B cell (primary cell): ENCODE data around the gene DAZAP1. TPM values are rescaled to one million over a fixed set of nuclear protein-coding genes. Genes with fewer than 3 reads are reported as not detected.

Experiments used
- ATAC-seq: fragments of 200-7000 bp; cut with Tn5 transposase; one replicate; pipeline ENCODE4 v1.10.0; 2021; ENCODE audit warnings: low read depth, mild to moderate bottlenecking, moderate number of reproducible peaks, moderate library complexity
- CTCF ChIA-PET: fragments of 350-600 bp; sonication (Branson Sonifier 250); formaldehyde crosslinking; loops from one replicate; lab custom pipeline; 2021; ENCODE audit warnings: antibody characterized with exemption, inconsistent platforms; lab: Charles Lee
- POLR2A ChIA-PET: fragments of 350-600 bp; sonication (Branson Sonifier 250); formaldehyde crosslinking; loops from one replicate; lab custom pipeline; 2021; ENCODE audit warnings: antibody characterized with exemption; lab: Charles Lee
- DNase-seq: peaks from one replicate; pipeline ENCODE4 v3.0.0; 2013
- H2AFZ ChIP-seq: 2 replicates; pipeline ENCODE4 v1.6.1; 2012; ENCODE audit warnings: mild to moderate bottlenecking, low read depth, low read length; ENCODE audit not compliant: insufficient read depth, poor library complexity, severe bottlenecking
- H3K27ac ChIP-seq, 2 donors: 1 replicate in 1 of 2; 2 replicates in 1 of 2; pipeline ENCODE4 v1.5.1; 2012 to 2013; ENCODE audit warnings: low read length in 2 of 2, mild to moderate bottlenecking in 2 of 2, moderate library complexity in 1 of 2
- H3K27me3 ChIP-seq, 4 experiments: fragments of 200-600 bp in 1 of 4; sonication (generic) in 1 of 4; replicated peaks in 1 of 4; 1 replicate in 2 of 4; 2 replicates in 2 of 4; pipeline versions ENCODE4 v1.6.1 to v1.7.0; 2013 to 2016; ENCODE audit warnings: low read length in 3 of 4, mild to moderate bottlenecking in 2 of 4, mixed read lengths in 1 of 4, moderate library complexity in 1 of 4; ENCODE audit not compliant: insufficient read depth in 4 of 4, control insufficient read depth in 3 of 4; ENCODE audit errors: control extremely low read depth in 1 of 4
- H3K36me3 ChIP-seq, 2 experiments: replicated peaks in 1 of 2; 1 replicate in 1 of 2; 2 replicates in 1 of 2; pipeline versions ENCODE4 v1.6.1 to v1.7.1; 2013; ENCODE audit warnings: low read length in 1 of 2; ENCODE audit not compliant: insufficient read depth in 2 of 2, control insufficient read depth in 1 of 2; ENCODE audit errors: control extremely low read depth in 1 of 2, extremely low read depth in 1 of 2
- H3K4me1 ChIP-seq, 2 donors: fragments of 200-600 bp in 1 of 2; sonication (generic) in 1 of 2; 1 replicate in 1 of 2; 2 replicates in 1 of 2; pipeline versions ENCODE4 v1.5.1 to v1.6.1; 2013 to 2017; ENCODE audit warnings: low read length in 2 of 2; ENCODE audit not compliant: control insufficient read depth in 2 of 2, insufficient read depth in 2 of 2
- H3K4me2 ChIP-seq: replicated peaks from 2 replicates; pipeline ENCODE3; 2012; ENCODE audit warnings: mild to moderate bottlenecking, low read depth, low read length; ENCODE audit not compliant: poor library complexity, severe bottlenecking
- H3K4me3 ChIP-seq, 5 experiments: fragments of 200-600 bp in 1 of 5; sonication (generic) in 1 of 5; 1 replicate in 3 of 5; 2 replicates in 2 of 5; pipeline versions ENCODE4 v1.5.1 to v1.7.0; 2011 to 2016; ENCODE audit warnings: low read length in 4 of 5, mild to moderate bottlenecking in 4 of 5, low read depth in 2 of 5, control low read depth in 1 of 5, moderate library complexity in 1 of 5; ENCODE audit not compliant: insufficient read depth in 1 of 5; ENCODE audit errors: control extremely low read depth in 1 of 5, extremely low read depth in 1 of 5
- H3K79me2 ChIP-seq: fragments of 200-600 bp; sonication (generic); one replicate; pipeline ENCODE4 v1.6.0; 2016; ENCODE audit warnings: low read length; ENCODE audit not compliant: control insufficient read depth, insufficient read depth
- H3K9ac ChIP-seq: fragments of 200-600 bp; sonication (generic); 2 replicates; pipeline ENCODE4 v1.6.1; 2017; ENCODE audit warnings: mild to moderate bottlenecking, low read length, moderate library complexity
- H3K9me3 ChIP-seq, 3 donors: one replicate each; pipeline versions ENCODE4 v1.6.1 to v1.7.1; 2013; ENCODE audit warnings: low read length in 2 of 3; ENCODE audit not compliant: control insufficient read depth in 2 of 3, insufficient read depth in 1 of 3; ENCODE audit errors: control extremely low read depth in 1 of 3
- H4K20me1 ChIP-seq: 2 replicates; pipeline ENCODE4 v1.6.0; 2012; ENCODE audit warnings: mild to moderate bottlenecking, low read length; ENCODE audit not compliant: insufficient read depth, control insufficient read depth, poor library complexity, severe bottlenecking
- H3K27ac Mint-ChIP-seq: one replicate; pipeline ENCODE4 v1.8.0; 2021; ENCODE audit warnings: mixed read lengths
- H3K27me3 Mint-ChIP-seq: one replicate; pipeline ENCODE4 v1.8.0; 2021; ENCODE audit warnings: mixed read lengths
- H3K4me1 Mint-ChIP-seq: one replicate; pipeline ENCODE4 v1.8.0; 2021; ENCODE audit warnings: mixed read lengths
- H3K4me3 Mint-ChIP-seq: one replicate; pipeline ENCODE4 v1.8.0; 2021; ENCODE audit warnings: mixed read lengths
- H3K9me3 Mint-ChIP-seq: one replicate; pipeline ENCODE4 v1.8.0; 2022; ENCODE audit warnings: mixed read lengths; ENCODE audit not compliant: insufficient read depth
- CTCF ChIP-seq: fragments of 200-600 bp; IDR thresholded peaks from one replicate; pipeline ENCODE4 v1.8.0; 2022; ENCODE audit warnings: antibody characterized with exemption, mild to moderate bottlenecking
- EZH2 ChIP-seq: IDR thresholded peaks from 2 replicates; pipeline ENCODE4 v1.6.1; 2012; ENCODE audit warnings: borderline replicate concordance, low read depth, mild to moderate bottlenecking, moderate library complexity, low read length; ENCODE audit not compliant: insufficient read depth, poor library complexity, severe bottlenecking
- WGBS: methylation state at CpG from one replicate; pipeline ENCODE4 v1.1.5; 2013; ENCODE audit warnings: missing lambda C conversion rate; ENCODE audit not compliant: insufficient coverage; 5-methylcytosine and 5-hydroxymethylcytosine counted together
- intact Hi-C: fragments of 100-400 bp; cut with micrococcal nuclease; formaldehyde crosslinking; loops from one replicate; pipeline ENCODE4 v1.10.0; 2022
- polyA plus RNA-seq: library from polyadenylated mRNA; depleted of rRNA; stranded (reverse); fragments of >200 nt; gene quantifications from 2 replicates; pipeline ENCODE4 v1.2.3, GENCODE V29; 2012
- total RNA-seq, 2 donors: library from RNA; stranded (reverse); fragments of 120-200 nt in 1 of 2; gene quantifications; 1 replicate in 1 of 2; 2 replicates in 1 of 2; pipeline versions ENCODE4 v1.2.3 to v1.2.4, GENCODE V29; 2013 to 2022

The DAZAP1 gene
- total and polyA plus RNA-seq, 2 donors (not counting 1 experiment from before 2014, with no cell fraction given) = 54.8 to 125 TPM

GRCh38 chr19:1434577-1435060 is 27.2 kb downstream of the DAZAP1 start:
- peaks cover 8% of the 10 kb centered on the region for H3K4me1 Mint-ChIP-seq
- H3K4me3 ChIP-seq = no peak overlapping the region
- H3K79me2 ChIP-seq = peaks cover 40% of the 10 kb centered on the region
- H3K9ac ChIP-seq = no peak overlapping the region
- no peaks in the 10 kb centered on the region for H3K27me3 Mint-ChIP-seq
- H3K27ac ChIP-seq = no peak overlapping the region
- DNase-seq (no peak), ATAC-seq (no peak)
- no peak overlapping the region for H3K4me3 Mint-ChIP-seq
- ChIA-PET POLR2A (no interaction called here), CTCF (interaction anchor here (1.3 kb wide), 1 partner anchor 190 kb away, joined by 3 read pairs; no protein-coding TSS in a partner anchor)
- WGBS = 95% methylated on average over 27 of the region's 39 CpGs
- no peaks in the 10 kb centered on the region for H3K9me3 ChIP-seq
- TF ChIP-seq EZH2 (no peak), CTCF (no peak)
- no peak overlapping the region for H3K27ac Mint-ChIP-seq
- H3K27me3 ChIP-seq = no peaks in the 10 kb centered on the region
- no peak overlapping the region for H2AFZ ChIP-seq
- no peaks in the 10 kb centered on the region for H3K9me3 Mint-ChIP-seq
- H4K20me1 ChIP-seq = peaks cover 58% of the 10 kb centered on the region
- H3K36me3 ChIP-seq = peaks cover 0 to 51% of the 10 kb centered on the region in 2 experiments
- peaks cover 6 to 14% of the 10 kb centered on the region in 2 donors for H3K4me1 ChIP-seq
- intact Hi-C loops = no loop called here
- H3K4me2 ChIP-seq = no peak overlapping the region

GRCh38 chr19:1435378-1435989 is 28.1 kb downstream of the DAZAP1 start:
- WGBS = 92% methylated on average over 19 of the region's 21 CpGs
- Histone ChIP-seq H3K27me3 (no peaks in the 10 kb centered on the region), H2AFZ (no peak overlapping the region), H3K27ac (no peak overlapping the region), H3K4me1 (peaks cover 7 to 16% of the 10 kb centered on the region in 2 donors), H3K79me2 (peaks cover 41% of the 10 kb centered on the region), H3K4me3 (no peak overlapping the region), H3K9ac (no peak overlapping the region), H3K36me3 (peaks cover 0 to 52% of the 10 kb centered on the region in 2 experiments), H3K9me3 (no peaks in the 10 kb centered on the region), H3K4me2 (no peak overlapping the region), H4K20me1 (peaks cover 62% of the 10 kb centered on the region)
- H3K9me3 Mint-ChIP-seq = no peaks in the 10 kb centered on the region
- intact Hi-C loops = no loop called here
- TF ChIP-seq CTCF (no peak), EZH2 (no peak)
- ChIA-PET CTCF (interaction anchor here (1.3 kb wide), 1 partner anchor 191 kb away, joined by 3 read pairs; no protein-coding TSS in a partner anchor), POLR2A (no interaction called here)
- peaks cover 14% of the 10 kb centered on the region for H3K4me1 Mint-ChIP-seq
- H3K27ac Mint-ChIP-seq = no peak overlapping the region
- no peak for DNase-seq
- no peak for ATAC-seq
- no peaks in the 10 kb centered on the region for H3K27me3 Mint-ChIP-seq
- no peak overlapping the region for H3K4me3 Mint-ChIP-seq
